OCI-LY1 (cell line): ENCODE measurements around the gene CCR7.

ENCODE experiments used
- H2AFZ ChIP-seq: fragments of 200-600 bp; sonication (generic), shearing (Covaris generic); 2 replicates; pipeline ENCODE4 v1.6.0; 2014; ENCODE audit warnings: antibody characterized with exemption, mild to moderate bottlenecking, low read length
- H3F3A ChIP-seq: fragments of 200-600 bp; sonication (generic), shearing (Covaris generic); 2 replicates; pipeline ENCODE4 v1.6.0; 2014; ENCODE audit warnings: mild to moderate bottlenecking, antibody characterized with exemption, low read length, moderate library complexity; ENCODE audit not compliant: insufficient read depth
- H3K27ac ChIP-seq: fragments of 200-600 bp; sonication (generic); 2 replicates; pipeline ENCODE4 v1.5.1; 2014; ENCODE audit warnings: low read length, mixed run types, mild to moderate bottlenecking, low read depth; ENCODE audit not compliant: poor library complexity, severe bottlenecking
- H3K27me3 ChIP-seq: fragments of 200-600 bp; sonication (generic); 2 replicates; pipeline ENCODE4 v1.6.0; 2014; ENCODE audit warnings: antibody characterized with exemption, mild to moderate bottlenecking, low read length, moderate library complexity; ENCODE audit not compliant: insufficient read depth
- H3K36me3 ChIP-seq: fragments of 200-600 bp; sonication (generic); 2 replicates; pipeline ENCODE4 v1.6.1; 2014; ENCODE audit warnings: mild to moderate bottlenecking, antibody characterized with exemption, low read length, moderate library complexity, mixed read lengths; ENCODE audit not compliant: insufficient read depth
- H3K4me1 ChIP-seq: fragments of 200-600 bp; sonication (generic); 2 replicates; pipeline ENCODE4 v1.5.1; 2014; ENCODE audit warnings: mild to moderate bottlenecking, low read length, moderate library complexity; ENCODE audit not compliant: insufficient read depth, severe bottlenecking
- H3K4me2 ChIP-seq: fragments of 200-600 bp; sonication (generic), shearing (Covaris generic); 2 replicates; pipeline ENCODE4 v1.6.1; 2014; ENCODE audit warnings: low read length
- H3K4me3 ChIP-seq: fragments of 200-600 bp; sonication (generic); 2 replicates; pipeline ENCODE4 v1.5.1; 2014; ENCODE audit warnings: low read length, low read depth, mild to moderate bottlenecking, mixed read lengths; ENCODE audit not compliant: poor library complexity, severe bottlenecking
- H3K79me2 ChIP-seq: fragments of 200-600 bp; shearing (Covaris generic); 2 replicates; pipeline ENCODE4 v1.6.1; 2016; ENCODE audit warnings: mixed run types, low read length, mixed read lengths; ENCODE audit not compliant: insufficient read depth
- H3K9ac ChIP-seq: fragments of 200-600 bp; sonication (generic), shearing (Covaris generic); 2 replicates; pipeline ENCODE4 v1.6.1; 2014; ENCODE audit warnings: mild to moderate bottlenecking, low read length, mixed read lengths
- H3K9me2 ChIP-seq: fragments of 200-600 bp; sonication (generic), shearing (Covaris generic); 2 replicates; pipeline ENCODE4 v1.6.1; 2014; ENCODE audit warnings: low read depth, mild to moderate bottlenecking, low read length, mixed read lengths
- H3K9me3 ChIP-seq: fragments of 200-600 bp; shearing (Covaris generic); 2 replicates; pipeline ENCODE4 v1.6.1; 2014; ENCODE audit warnings: low read length, mixed read lengths
- H4K20me1 ChIP-seq: fragments of 200-600 bp; sonication (generic), shearing (Covaris generic); 2 replicates; pipeline ENCODE4 v1.6.0; 2016; ENCODE audit warnings: mild to moderate bottlenecking, low read length; ENCODE audit not compliant: insufficient read depth
- EZH2 ChIP-seq: fragments of 200-600 bp; sonication (generic), shearing (Covaris generic); IDR thresholded peaks from 2 replicates; pipeline ENCODE4 v1.8.0; 2017; ENCODE audit warnings: borderline replicate concordance, mixed run types, mild to moderate bottlenecking, antibody characterized with exemption, low read length, moderate library complexity, mixed read lengths
- TF ChIP-seq, protein P1 (sequence below): fragments of 200-600 bp; sonication (generic), shearing (Covaris generic); IDR thresholded peaks from 2 replicates; pipeline ENCODE4 v1.5.1; 2017; ENCODE audit warnings: mild to moderate bottlenecking, antibody characterized with exemption, low read length, moderate library complexity, mixed read lengths

CCR7 gene

DNA sequence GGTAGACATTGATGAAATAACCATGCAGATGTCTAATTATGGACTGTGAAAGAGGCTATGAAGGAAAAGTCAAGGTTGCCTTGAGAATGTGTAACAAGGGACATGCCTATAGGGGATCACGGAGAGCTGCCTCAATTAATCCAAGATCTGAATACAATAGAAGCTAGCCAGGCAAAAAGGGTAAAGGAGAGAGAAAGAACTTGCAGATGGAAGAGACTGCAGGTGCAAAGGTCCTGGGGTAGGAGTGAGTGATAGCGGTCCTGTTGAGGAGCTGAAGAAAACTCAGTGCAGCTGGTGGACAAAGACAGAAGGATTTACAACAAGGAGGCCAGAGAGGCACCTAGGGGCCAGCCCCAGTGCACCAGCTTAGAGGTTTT lies 48.0 kb downstream of the CCR7 start:
- Histone ChIP-seq H3K9me2 (no peaks in the 10 kb centered on the region), H3K36me3 (no peaks in the 10 kb centered on the region), H3K27ac (no peak overlapping the region), H3K9ac (no peak overlapping the region), H3F3A (no peaks in the 10 kb centered on the region), H3K4me1 (peaks cover 16% of the 10 kb centered on the region), H3K4me2 (peak overlapping the region; percentile 44), H3K27me3 (peaks cover 7% of the 10 kb centered on the region), H2AFZ (no peak overlapping the region), H3K79me2 (no peaks in the 10 kb centered on the region), H3K9me3 (no peaks in the 10 kb centered on the region), H4K20me1 (no peaks in the 10 kb centered on the region), H3K4me3 (no peak overlapping the region)
- TF ChIP-seq, protein P1, sequence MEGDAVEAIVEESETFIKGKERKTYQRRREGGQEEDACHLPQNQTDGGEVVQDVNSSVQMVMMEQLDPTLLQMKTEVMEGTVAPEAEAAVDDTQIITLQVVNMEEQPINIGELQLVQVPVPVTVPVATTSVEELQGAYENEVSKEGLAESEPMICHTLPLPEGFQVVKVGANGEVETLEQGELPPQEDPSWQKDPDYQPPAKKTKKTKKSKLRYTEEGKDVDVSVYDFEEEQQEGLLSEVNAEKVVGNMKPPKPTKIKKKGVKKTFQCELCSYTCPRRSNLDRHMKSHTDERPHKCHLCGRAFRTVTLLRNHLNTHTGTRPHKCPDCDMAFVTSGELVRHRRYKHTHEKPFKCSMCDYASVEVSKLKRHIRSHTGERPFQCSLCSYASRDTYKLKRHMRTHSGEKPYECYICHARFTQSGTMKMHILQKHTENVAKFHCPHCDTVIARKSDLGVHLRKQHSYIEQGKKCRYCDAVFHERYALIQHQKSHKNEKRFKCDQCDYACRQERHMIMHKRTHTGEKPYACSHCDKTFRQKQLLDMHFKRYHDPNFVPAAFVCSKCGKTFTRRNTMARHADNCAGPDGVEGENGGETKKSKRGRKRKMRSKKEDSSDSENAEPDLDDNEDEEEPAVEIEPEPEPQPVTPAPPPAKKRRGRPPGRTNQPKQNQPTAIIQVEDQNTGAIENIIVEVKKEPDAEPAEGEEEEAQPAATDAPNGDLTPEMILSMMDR: no peak
- TF ChIP-seq EZH2: no peak

DNA sequence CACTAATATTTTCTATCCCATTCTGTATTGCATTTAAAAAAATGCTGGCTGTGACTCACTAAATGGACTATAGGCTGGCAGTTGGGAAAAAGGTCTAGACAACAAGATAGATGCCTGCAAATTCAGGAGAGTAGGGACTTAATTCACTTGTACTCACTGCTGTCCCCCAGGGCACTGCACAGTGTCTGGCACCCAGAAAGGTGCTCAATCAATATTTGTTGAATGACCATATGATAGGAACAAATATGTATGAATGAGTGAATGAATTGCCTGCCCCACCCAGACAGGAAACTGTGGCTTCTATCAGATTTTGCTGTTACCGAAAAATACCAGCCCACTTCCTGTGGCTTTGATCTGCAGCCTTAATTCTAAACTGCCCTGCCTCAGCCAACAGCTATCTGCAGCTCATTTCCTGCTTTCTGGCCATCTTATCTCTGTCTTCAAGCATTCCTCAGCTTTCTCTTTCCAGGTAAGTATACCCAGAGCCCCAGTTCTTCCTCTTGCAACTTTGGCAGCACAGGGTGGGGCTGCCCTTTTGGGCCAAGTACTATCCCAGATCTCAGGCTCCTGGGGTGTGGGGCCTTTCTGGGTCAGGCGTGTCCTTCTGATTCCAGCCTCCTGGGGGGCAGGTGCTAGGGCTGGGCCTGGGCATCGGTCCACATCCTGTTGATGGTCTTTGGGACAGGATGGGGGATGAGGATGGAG lies 48.5 kb downstream of the CCR7 start:
- Histone ChIP-seq H3F3A (no peaks in the 10 kb centered on the region), H3K36me3 (no peaks in the 10 kb centered on the region)
- TF ChIP-seq EZH2: no peak
- TF ChIP-seq, protein P1: no peak

DNA sequence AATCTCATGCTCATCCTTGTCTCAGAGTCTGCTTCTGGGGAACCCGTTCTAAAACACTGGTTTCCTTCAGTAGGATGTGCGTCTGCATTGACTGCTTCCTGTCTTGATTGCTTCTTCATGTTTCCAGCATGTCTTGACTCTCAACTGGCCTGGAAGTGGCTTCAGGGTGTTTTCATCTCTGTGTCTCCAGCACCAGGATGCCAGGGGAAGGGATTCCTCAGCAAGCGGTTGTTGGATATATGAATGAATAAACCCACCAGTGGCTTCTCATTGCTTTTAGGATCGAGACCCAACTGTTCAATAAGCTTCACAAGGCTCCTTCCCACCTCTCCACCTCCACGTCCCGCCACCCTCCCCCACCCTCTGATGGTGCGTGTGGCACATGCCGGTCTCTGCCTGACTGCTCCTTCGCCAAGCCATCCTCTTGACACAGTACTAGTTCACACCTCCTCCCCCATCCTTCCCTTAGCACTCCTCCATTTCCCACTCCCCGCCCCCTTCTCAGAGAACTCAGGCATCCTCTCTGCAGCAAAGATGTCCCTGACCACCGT lies 49.7 kb downstream of the CCR7 start:
- no peak overlapping the region for H3K27ac ChIP-seq
- no peak overlapping the region for H2AFZ ChIP-seq
- no peaks in the 10 kb centered on the region for H3K9me2 ChIP-seq
- TF ChIP-seq, protein P1: no peak
- no peak for TF ChIP-seq EZH2
- no peaks in the 10 kb centered on the region for H3K36me3 ChIP-seq
- H3K79me2 ChIP-seq: no peaks in the 10 kb centered on the region
- H3K4me1 ChIP-seq: peaks cover 16% of the 10 kb centered on the region
- H3K9me3 ChIP-seq: no peaks in the 10 kb centered on the region
- no peaks in the 10 kb centered on the region for H3F3A ChIP-seq
- H3K9ac ChIP-seq: no peak overlapping the region
- peaks cover 11% of the 10 kb centered on the region for H3K27me3 ChIP-seq
- H3K4me3 ChIP-seq: no peak overlapping the region
- no peak overlapping the region for H3K4me2 ChIP-seq
- H4K20me1 ChIP-seq: no peaks in the 10 kb centered on the region

More for the DNA sequence above, 48.5 kb downstream of the CCR7 start:
- Histone ChIP-seq H3K4me2 (peak overlapping the region; percentile 44), H3K27ac (no peak overlapping the region), H3K4me3 (no peak overlapping the region), H3K9me2 (no peaks in the 10 kb centered on the region), H3K9ac (no peak overlapping the region), H4K20me1 (no peaks in the 10 kb centered on the region), H3K79me2 (no peaks in the 10 kb centered on the region), H2AFZ (no peak overlapping the region), H3K4me1 (peaks cover 16% of the 10 kb centered on the region), H3K9me3 (no peaks in the 10 kb centered on the region), H3K27me3 (peaks cover 11% of the 10 kb centered on the region)
